Muscle of back (tissue), 11 donors: Measurements from ENCODE around the gene PAK5. TPM values are rescaled to one million over a fixed set of nuclear protein-coding genes. Genes with fewer than 3 reads are reported as not detected.

Experiments
- DNase-seq, 3 donors: peaks; one replicate each; pipeline versions ENCODE4 v3.0.0 to v3.0.0-alpha.2; 2013
- polyA plus RNA-seq, 10 donors: library from polyadenylated mRNA; unstranded; fragments of 120-200 nt; gene quantifications; one replicate each; pipeline ENCODE4 v1.2.1, GENCODE V29; 2013; ENCODE audit not compliant: insufficient read length in 10 of 10

The PAK5 gene
- polyA plus RNA-seq, 10 donors, result 0.08 to 0.29 (median 0.18) TPM

GRCh38 chr20:9576695-9577094, 262.2 kb downstream of the PAK5 start:
- no peak for DNase-seq

GRCh38 chr20:9575836-9576235, 263.0 kb downstream of the PAK5 start:
- DNase-seq, result no peak

GRCh38 chr20:9574776-9575175, 264.1 kb downstream of the PAK5 start:
- no peak for DNase-seq

- no peak for DNase-seq
Observed at GRCh38 chr20:9574181-9574580, 264.7 kb downstream of the PAK5 start.

GRCh38 chr20:9573335-9574151, 265.3 kb downstream of the PAK5 start:
- DNase-seq, result no peak

- DNase-seq, result no peak
Observed at GRCh38 chr20:9572670-9573069, 266.2 kb downstream of the PAK5 start.

GRCh38 chr20:9571783-9572182, 267.1 kb downstream of the PAK5 start:
- DNase-seq, result no peak

- no peak for DNase-seq
Observed at GRCh38 chr20:9570612-9571011, 268.3 kb downstream of the PAK5 start.

- no peak for DNase-seq
Observed at GRCh38 chr20:9566977-9567376, 271.9 kb downstream of the PAK5 start.

GRCh38 chr20:9565910-9566550, 272.8 kb downstream of the PAK5 start:
- DNase-seq, result no peak

GRCh38 chr20:9557411-9557810, 281.5 kb downstream of the PAK5 start:
- DNase-seq, result no peak

- DNase-seq, result no peak
Observed at GRCh38 chr20:9555781-9556180, 283.1 kb downstream of the PAK5 start.

- DNase-seq, result no peak
Observed at GRCh38 chr20:9551808-9552550, 286.9 kb downstream of the PAK5 start.

GRCh38 chr20:9550871-9551270, 288.0 kb downstream of the PAK5 start:
- no peak for DNase-seq

- DNase-seq, result no peak
Observed at GRCh38 chr20:9550283-9550682, 288.6 kb downstream of the PAK5 start.

- no peak for DNase-seq
Observed at GRCh38 chr20:9543214-9543613, 295.7 kb downstream of the PAK5 start.

GRCh38 chr20:9535449-9535848, 303.4 kb downstream of the PAK5 start:
- no peak for DNase-seq

GRCh38 chr20:9534025-9534424, 304.9 kb downstream of the PAK5 start:
- DNase-seq, result no peak

- no peak for DNase-seq
Observed at GRCh38 chr20:9532069-9532838, 306.6 kb downstream of the PAK5 start.

GRCh38 chr20:9531581-9531980, 307.3 kb downstream of the PAK5 start:
- DNase-seq, result no peak

GRCh38 chr20:9523636-9524035, 315.2 kb downstream of the PAK5 start:
- peak in 1 of 3 donors; percentile 7 for DNase-seq

GRCh38 chr20:9520086-9520485, 318.8 kb downstream of the PAK5 start:
- DNase-seq, result no peak
